T-helper 17 cell (primary cell): ENCODE data around the gene ENHO. TPM values are rescaled to one million over a fixed set of nuclear protein-coding genes. Genes with fewer than 3 reads are reported as not detected.
"Not testable (repeated sequence)": the region's sequence is repeated elsewhere in the genome, so short reads cannot be mapped to it uniquely, and the experiment has no call there.

Source experiments
- ATAC-seq: fragments of 150-1000 bp; cut with Tn5 transposase; 2 replicates; pipeline ENCODE4 v1.10.0; 2021; ENCODE audit warnings: mild to moderate bottlenecking, moderate library complexity
- DNase-seq, 3 donors: peaks; one replicate each; pipeline versions ENCODE4 v3.0.0 to v3.0.0-alpha.2; 2020 to 2021
- H3K9me3 ChIP-seq: one replicate; pipeline ENCODE4 v1.7.0; 2013; ENCODE audit warnings: low read length, mild to moderate bottlenecking; ENCODE audit not compliant: control insufficient read depth, poor library complexity, severe bottlenecking
- H3K27ac Mint-ChIP-seq: one replicate; pipeline ENCODE4 v1.8.0; 2022; ENCODE audit warnings: mild to moderate bottlenecking, moderate library complexity, mixed read lengths
- H3K27me3 Mint-ChIP-seq: one replicate; pipeline ENCODE4 v1.8.0; 2022; ENCODE audit warnings: mixed read lengths
- H3K36me3 Mint-ChIP-seq: one replicate; pipeline ENCODE4 v1.8.0; 2022; ENCODE audit warnings: low read depth, mixed read lengths
- H3K4me1 Mint-ChIP-seq: one replicate; pipeline ENCODE4 v1.8.0; 2022; ENCODE audit warnings: mild to moderate bottlenecking, mixed read lengths
- H3K4me3 Mint-ChIP-seq: one replicate; pipeline ENCODE4 v1.8.0; 2022; ENCODE audit warnings: mild to moderate bottlenecking, moderate library complexity, mixed read lengths
- total RNA-seq, 4 donors: library from RNA in 2 of 4; stranded (reverse) in 2 of 4; gene quantifications; one replicate each; pipeline ENCODE4 v1.2.3 and lab custom pipeline; 2022 to 2026

The ENHO gene
- total RNA-seq, 2 donors from 2014 or later: 1.4 TPM; not detected in 1

DNA sequence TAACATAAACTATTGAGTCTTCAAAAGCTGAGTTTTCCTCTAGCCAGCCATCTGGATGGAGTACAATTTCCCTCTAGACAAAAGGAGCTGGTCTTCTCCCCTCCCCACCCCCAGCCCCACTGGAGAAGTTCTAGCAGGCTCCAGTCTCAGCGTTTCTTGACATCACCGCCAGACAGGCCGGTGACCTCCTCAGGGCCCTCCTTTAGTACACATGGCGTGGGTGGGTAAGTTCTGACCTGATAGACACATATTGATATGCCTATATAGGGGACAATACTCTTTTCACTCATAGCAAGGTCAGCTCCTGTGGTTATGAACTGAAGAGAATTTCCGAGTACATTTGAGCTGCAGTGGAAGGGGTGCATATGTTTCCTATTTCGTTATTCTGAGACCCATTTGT lies 37.0 kb downstream of the ENHO start:
- ATAC-seq: no peak
- DNase-seq: no peak
- no peak overlapping the region for H3K27ac Mint-ChIP-seq
- no peak overlapping the region for H3K4me3 Mint-ChIP-seq
- peaks cover 41% of the 10 kb centered on the region for H3K27me3 Mint-ChIP-seq
- no peaks in the 10 kb centered on the region for H3K36me3 Mint-ChIP-seq
- H3K9me3 ChIP-seq: no peaks in the 10 kb centered on the region
- peaks cover 2% of the 10 kb centered on the region for H3K4me1 Mint-ChIP-seq

DNA sequence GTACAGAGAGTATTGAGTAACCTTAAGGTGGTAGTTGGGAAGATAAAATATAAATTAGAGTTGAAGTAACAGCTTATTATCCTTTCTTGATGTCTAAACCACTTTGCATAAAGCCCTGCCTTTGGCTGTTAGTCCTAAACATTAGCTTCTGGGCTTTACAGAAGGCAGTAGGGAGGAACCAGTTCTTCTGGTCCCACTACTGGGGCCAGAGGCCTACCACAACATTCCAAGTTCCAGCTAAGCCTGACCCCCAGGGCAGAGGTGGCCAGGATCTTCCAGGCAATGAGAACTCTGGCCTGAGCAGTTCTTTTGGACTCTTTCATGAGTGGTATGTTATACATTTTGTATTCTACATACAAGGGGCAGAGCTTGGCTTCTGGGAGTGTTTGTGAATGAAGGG lies 38.1 kb downstream of the ENHO start:
- ATAC-seq (no peak), DNase-seq (no peak)
- Mint-ChIP-seq H3K4me3 (no peak overlapping the region), H3K36me3 (no peaks in the 10 kb centered on the region), H3K27ac (no peak overlapping the region), H3K4me1 (peaks cover 2% of the 10 kb centered on the region), H3K27me3 (peaks cover 33% of the 10 kb centered on the region)
- H3K9me3 ChIP-seq: no peaks in the 10 kb centered on the region

DNA sequence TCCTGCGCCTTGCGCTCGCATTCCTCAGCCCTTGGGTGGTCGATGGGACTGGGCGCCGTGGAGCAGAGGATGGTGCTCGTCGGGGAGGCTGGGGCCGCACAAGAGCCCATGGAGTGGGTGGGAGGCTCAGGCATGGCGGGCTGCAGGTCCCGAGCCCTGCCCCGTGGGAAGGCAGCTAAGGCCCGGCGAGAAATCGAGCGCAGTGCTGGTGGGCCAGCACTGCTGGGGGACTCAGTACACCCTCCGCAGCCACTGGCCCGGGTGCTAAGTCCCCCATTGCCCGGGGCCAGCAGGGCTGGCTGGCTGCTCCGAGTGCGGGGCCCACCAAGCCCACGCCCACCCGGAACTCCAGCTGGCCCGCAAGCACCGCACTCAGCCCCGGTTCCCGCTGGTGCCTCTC lies 40.0 kb downstream of the ENHO start:
- not testable (repeated sequence) for H3K4me3 Mint-ChIP-seq, ATAC-seq, H3K27ac Mint-ChIP-seq, H3K36me3 Mint-ChIP-seq, DNase-seq, H3K9me3 ChIP-seq, H3K4me1 Mint-ChIP-seq
- peaks cover 33% of the 10 kb centered on the region for H3K27me3 Mint-ChIP-seq

DNA sequence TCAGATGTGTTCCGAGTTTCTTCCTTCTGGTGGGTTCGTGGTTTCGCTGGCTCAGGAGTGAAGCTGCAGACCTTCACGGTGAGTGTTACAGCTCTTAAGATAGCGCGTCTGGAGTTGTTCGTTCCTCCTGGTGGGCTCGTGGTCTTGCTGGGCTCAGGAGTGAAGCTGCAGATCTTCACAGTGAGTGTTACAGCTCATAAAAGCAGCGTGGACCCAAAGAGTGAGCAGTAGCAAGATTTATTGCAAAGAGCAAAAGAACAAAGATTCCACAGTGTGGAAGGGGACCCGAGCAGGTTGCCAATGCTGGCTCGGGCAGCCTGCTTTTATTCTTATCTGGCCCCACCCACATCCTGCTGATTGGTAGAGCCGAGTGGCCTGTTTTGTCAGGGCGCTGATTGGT lies 41.2 kb downstream of the ENHO start:
- not testable (repeated sequence) for H3K27ac Mint-ChIP-seq, H3K9me3 ChIP-seq, H3K4me1 Mint-ChIP-seq, DNase-seq, ATAC-seq, H3K4me3 Mint-ChIP-seq, H3K36me3 Mint-ChIP-seq
- H3K27me3 Mint-ChIP-seq: peaks cover 36% of the 10 kb centered on the region

GRCh38 chr9:34479431-34479866 lies 43.3 kb downstream of the ENHO start:
- DNase-seq (no peak), ATAC-seq (no peak)
- Mint-ChIP-seq H3K27me3 (peaks cover 36% of the 10 kb centered on the region), H3K4me3 (no peak overlapping the region), H3K4me1 (peaks cover 2% of the 10 kb centered on the region), H3K36me3 (peaks cover 5% of the 10 kb centered on the region), H3K27ac (no peak overlapping the region)
- no peaks in the 10 kb centered on the region for H3K9me3 ChIP-seq

GRCh38 chr9:34477541-34477940 lies 45.2 kb downstream of the ENHO start:
- no peak overlapping the region for H3K4me3 Mint-ChIP-seq

DNA sequence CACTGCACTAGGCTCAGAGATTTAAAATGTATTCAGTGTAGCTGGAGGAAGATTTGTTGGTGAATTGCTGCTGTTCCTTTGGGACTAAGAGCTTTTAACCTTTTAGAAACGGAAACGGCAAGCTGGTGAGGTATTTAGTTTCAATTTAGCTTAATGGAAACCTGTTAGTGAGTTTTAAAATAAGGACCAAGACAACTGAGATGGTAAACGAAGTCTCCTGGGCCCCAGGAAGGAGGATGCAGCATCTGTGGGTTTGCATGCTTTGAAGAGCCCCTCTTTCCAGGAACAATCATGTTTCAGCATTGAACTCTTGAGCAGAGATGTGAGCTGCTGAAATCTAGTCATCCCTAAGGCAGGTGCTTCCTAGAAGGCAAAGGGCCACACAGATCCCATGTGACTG lies 47.7 kb downstream of the ENHO start:
- Mint-ChIP-seq H3K4me3 (no peak overlapping the region), H3K36me3 (peaks cover 5% of the 10 kb centered on the region), H3K27me3 (peaks cover 30% of the 10 kb centered on the region), H3K4me1 (no peaks in the 10 kb centered on the region), H3K27ac (no peak overlapping the region)
- DNase-seq (no peak), ATAC-seq (no peak)
- H3K9me3 ChIP-seq: no peaks in the 10 kb centered on the region

More at GRCh38 chr9:34477541-34477940, 45.2 kb downstream of the ENHO start:
- H3K27me3 Mint-ChIP-seq: peaks cover 36% of the 10 kb centered on the region
- peaks cover 2% of the 10 kb centered on the region for H3K4me1 Mint-ChIP-seq
- H3K36me3 Mint-ChIP-seq: peaks cover 5% of the 10 kb centered on the region
- H3K27ac Mint-ChIP-seq: no peak overlapping the region
- ATAC-seq: no peak
- DNase-seq: no peak
- H3K9me3 ChIP-seq: no peaks in the 10 kb centered on the region

Other genes with a start within 250 kb of the ENHO start
- gene KIF24, start 193.7 kb downstream of the ENHO start, total RNA-seq: under 1 TPM; 0.08 to 0.12 TPM
- 10 to 100 TPM; 11.2 to 15.0 TPM for gene NUDT2, start 193.4 kb downstream of the ENHO start, total RNA-seq
- gene MYORG, start 146.1 kb downstream of the ENHO start, total RNA-seq: under 1 TPM; 0.42 to 0.65 TPM
- gene FAM219A, start 64.4 kb downstream of the ENHO start, total RNA-seq: 10 to 100 TPM; 12.3 to 13.4 TPM
- not detected for gene DNAI1, start 64.2 kb downstream of the ENHO start, total RNA-seq
- not detected for gene CNTFR, start 66.7 kb upstream of the ENHO start, total RNA-seq
- gene RPP25L, start 89.1 kb upstream of the ENHO start, total RNA-seq: 1 to 10 TPM; 8.3 to 9.0 TPM
- 10 to 100 TPM; 76.4 to 82.4 TPM for gene DCTN3, start 97.5 kb upstream of the ENHO start, total RNA-seq
- gene ARID3C, start 106.1 kb upstream of the ENHO start, total RNA-seq: under 1 TPM in 1 of 2 donors, not detected in 1; 0.27 TPM
- 10 to 100 TPM; 30.2 to 39.4 TPM for gene SIGMAR1, start 114.8 kb upstream of the ENHO start, total RNA-seq
- gene GALT, start 123.7 kb upstream of the ENHO start, total RNA-seq: 100 to 1,000 TPM; 155 to 208 TPM
- 100 to 1,000 TPM; 168 to 195 TPM for gene IL11RA, start 129.2 kb upstream of the ENHO start, total RNA-seq
- gene CCL27, start 139.7 kb upstream of the ENHO start, total RNA-seq: not detected
- gene CCL19, start 168.3 kb upstream of the ENHO start, total RNA-seq: not detected
- gene CCL21, start 187.1 kb upstream of the ENHO start, total RNA-seq: not detected